BLaER1 (cell line): ENCODE results near the gene AK5.
A peak's percentile ranks its signal among the peaks of the same experiment; 100 is the strongest.

Experiments
- H3K27ac ChIP-seq: shearing (Covaris generic); formaldehyde crosslinking; 2 replicates; pipeline ENCODE4 v1.8.1; 2022
- H3K27me3 ChIP-seq: shearing (Covaris generic); formaldehyde crosslinking; 2 replicates; pipeline ENCODE4 v1.8.1; 2022
- H3K36me3 ChIP-seq: shearing (Covaris generic); formaldehyde crosslinking; 2 replicates; pipeline ENCODE4 v1.8.1; 2022
- H3K4me1 ChIP-seq: shearing (Covaris generic); formaldehyde crosslinking; 2 replicates; pipeline ENCODE4 v1.8.1; 2022
- H3K4me2 ChIP-seq: shearing (Covaris generic); formaldehyde crosslinking; 2 replicates; pipeline ENCODE4 v1.8.1; 2022
- H3K4me3 ChIP-seq: shearing (Covaris generic); formaldehyde crosslinking; 2 replicates; pipeline ENCODE4 v1.8.1; 2022
- H3K9ac ChIP-seq: shearing (Covaris generic); formaldehyde crosslinking; 2 replicates; pipeline ENCODE4 v1.8.1; 2022
- H3K9me3 ChIP-seq: shearing (Covaris generic); formaldehyde crosslinking; 2 replicates; pipeline ENCODE4 v1.8.1; 2022
- H4K20me1 ChIP-seq: shearing (Covaris generic); formaldehyde crosslinking; 2 replicates; pipeline ENCODE4 v1.8.1; 2022
- Cebpa-rat ChIP-seq: shearing (Covaris generic); IDR thresholded peaks from 2 replicates; pipeline ENCODE4 v1.8.1; 2022

Gene AK5

DNA sequence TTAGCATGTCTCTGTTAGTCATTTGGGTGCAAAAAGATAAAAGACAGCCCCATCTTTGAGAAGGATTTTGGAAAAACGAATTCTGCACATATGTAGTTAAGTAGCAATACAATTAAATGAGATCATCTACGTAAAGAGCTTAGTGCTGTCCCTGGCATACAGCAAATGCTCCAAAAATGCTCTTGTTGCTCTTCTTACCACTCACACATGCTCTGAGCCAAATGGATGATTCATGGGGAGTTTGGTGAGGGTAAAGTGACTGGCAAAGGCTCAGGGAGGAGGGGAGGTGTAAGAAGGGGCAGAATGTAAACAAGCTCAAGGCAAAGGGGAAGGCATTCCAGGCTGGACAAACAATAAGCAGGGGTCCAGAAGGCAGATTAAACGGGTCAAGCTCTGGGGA is 191.9 kb downstream of the AK5 start:
- H3K9me3 ChIP-seq = no peaks in the 10 kb centered on the region
- H3K27ac ChIP-seq = no peak overlapping the region
- H3K4me2 ChIP-seq = no peak overlapping the region
- H4K20me1 ChIP-seq = no peaks in the 10 kb centered on the region
- H3K4me3 ChIP-seq = no peak overlapping the region
- H3K9ac ChIP-seq = no peak overlapping the region
- H3K4me1 ChIP-seq = no peaks in the 10 kb centered on the region
- H3K36me3 ChIP-seq = no peaks in the 10 kb centered on the region
- H3K27me3 ChIP-seq = no peaks in the 10 kb centered on the region
- no peak for TF ChIP-seq Cebpa-rat

- no peak overlapping the region for H3K27ac ChIP-seq
- no peak for TF ChIP-seq Cebpa-rat
- no peak overlapping the region for H3K9ac ChIP-seq
- H3K9me3 ChIP-seq = no peaks in the 10 kb centered on the region
- no peaks in the 10 kb centered on the region for H4K20me1 ChIP-seq
- no peaks in the 10 kb centered on the region for H3K4me1 ChIP-seq
- no peak overlapping the region for H3K4me2 ChIP-seq
- H3K27me3 ChIP-seq = no peaks in the 10 kb centered on the region
- H3K4me3 ChIP-seq = no peak overlapping the region
- H3K36me3 ChIP-seq = no peaks in the 10 kb centered on the region
Measured at GRCh38 chr1:77475641-77476040, 193.8 kb downstream of the AK5 start.

GRCh38 chr1:77476475-77476874 is 194.7 kb downstream of the AK5 start:
- no peak for TF ChIP-seq Cebpa-rat

GRCh38 chr1:77484334-77484733 is 202.5 kb downstream of the AK5 start:
- no peak for TF ChIP-seq Cebpa-rat
- Histone ChIP-seq H3K27me3 (no peaks in the 10 kb centered on the region), H3K9ac (no peak overlapping the region), H3K27ac (no peak overlapping the region), H3K4me2 (no peak overlapping the region), H4K20me1 (no peaks in the 10 kb centered on the region), H3K36me3 (no peaks in the 10 kb centered on the region), H3K4me3 (no peak overlapping the region), H3K4me1 (no peaks in the 10 kb centered on the region), H3K9me3 (no peaks in the 10 kb centered on the region)

More at GRCh38 chr1:77476475-77476874, 194.7 kb downstream of the AK5 start:
- Histone ChIP-seq H3K27me3 (no peaks in the 10 kb centered on the region), H3K4me3 (no peak overlapping the region), H3K4me2 (no peak overlapping the region), H3K27ac (no peak overlapping the region), H3K4me1 (no peaks in the 10 kb centered on the region), H3K9me3 (no peaks in the 10 kb centered on the region), H4K20me1 (no peaks in the 10 kb centered on the region), H3K9ac (no peak overlapping the region), H3K36me3 (no peaks in the 10 kb centered on the region)

GRCh38 chr1:77484926-77485325 is 203.1 kb downstream of the AK5 start:
- H3K4me1 ChIP-seq = no peaks in the 10 kb centered on the region
- H4K20me1 ChIP-seq = no peaks in the 10 kb centered on the region

GRCh38 chr1:77487631-77488030 is 205.8 kb downstream of the AK5 start:
- no peak overlapping the region for H3K9ac ChIP-seq
- no peak overlapping the region for H3K4me3 ChIP-seq
- H3K36me3 ChIP-seq = no peaks in the 10 kb centered on the region
- H3K27ac ChIP-seq = no peak overlapping the region
- no peaks in the 10 kb centered on the region for H3K4me1 ChIP-seq
- no peaks in the 10 kb centered on the region for H3K27me3 ChIP-seq
- H4K20me1 ChIP-seq = no peaks in the 10 kb centered on the region
- no peak for TF ChIP-seq Cebpa-rat
- H3K9me3 ChIP-seq = no peaks in the 10 kb centered on the region
- H3K4me2 ChIP-seq = no peak overlapping the region

More at GRCh38 chr1:77484926-77485325, 203.1 kb downstream of the AK5 start:
- no peak for TF ChIP-seq Cebpa-rat
- Histone ChIP-seq H3K27ac (no peak overlapping the region), H3K9me3 (no peaks in the 10 kb centered on the region), H3K4me3 (no peak overlapping the region), H3K27me3 (no peaks in the 10 kb centered on the region), H3K4me2 (no peak overlapping the region), H3K36me3 (no peaks in the 10 kb centered on the region), H3K9ac (no peak overlapping the region)

- Histone ChIP-seq H3K4me2 (no peak overlapping the region), H3K27ac (no peak overlapping the region)
- no peak for TF ChIP-seq Cebpa-rat
Measured at GRCh38 chr1:77489910-77490309, 208.1 kb downstream of the AK5 start.

GRCh38 chr1:77494026-77494425 is 212.2 kb downstream of the AK5 start:
- Histone ChIP-seq H3K9me3 (peaks cover 11% of the 10 kb centered on the region), H4K20me1 (no peaks in the 10 kb centered on the region), H3K4me2 (no peak overlapping the region), H3K36me3 (no peaks in the 10 kb centered on the region), H3K27ac (no peak overlapping the region), H3K27me3 (no peaks in the 10 kb centered on the region), H3K9ac (no peak overlapping the region), H3K4me1 (peaks cover 23% of the 10 kb centered on the region), H3K4me3 (no peak overlapping the region)
- TF ChIP-seq Cebpa-rat = no peak

More at GRCh38 chr1:77489910-77490309, 208.1 kb downstream of the AK5 start:
- Histone ChIP-seq H3K9me3 (no peaks in the 10 kb centered on the region), H3K4me1 (no peaks in the 10 kb centered on the region), H3K9ac (no peak overlapping the region), H3K4me3 (no peak overlapping the region), H3K27me3 (no peaks in the 10 kb centered on the region), H4K20me1 (no peaks in the 10 kb centered on the region), H3K36me3 (no peaks in the 10 kb centered on the region)

DNA sequence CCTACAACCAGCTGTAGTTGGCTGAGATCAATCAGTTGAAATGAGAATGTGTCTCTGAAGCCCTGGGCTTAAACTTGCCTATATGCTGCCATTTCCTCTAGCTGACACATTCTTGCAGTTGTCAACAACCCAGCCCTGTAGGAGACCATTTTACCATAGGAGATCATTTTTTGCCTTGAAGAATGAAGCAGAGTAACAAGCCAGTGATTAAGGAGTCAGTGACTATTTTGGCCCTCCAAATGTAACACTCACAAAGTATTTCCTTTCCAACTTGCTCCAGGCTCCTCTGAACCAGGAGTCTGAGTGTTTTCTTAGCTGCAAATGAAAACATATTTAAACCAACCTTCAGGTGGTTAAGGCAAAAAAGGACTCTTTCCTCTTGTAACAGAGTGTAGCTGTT is 217.1 kb downstream of the AK5 start:
- H3K27ac ChIP-seq = no peak overlapping the region
- no peaks in the 10 kb centered on the region for H3K27me3 ChIP-seq
- no peak overlapping the region for H3K9ac ChIP-seq
- no peak for TF ChIP-seq Cebpa-rat
- H3K4me2 ChIP-seq = peak overlapping the region; percentile 43
- no peaks in the 10 kb centered on the region for H3K36me3 ChIP-seq
- H3K4me1 ChIP-seq = peaks cover 26% of the 10 kb centered on the region
- H4K20me1 ChIP-seq = no peaks in the 10 kb centered on the region
- peaks cover 11% of the 10 kb centered on the region for H3K9me3 ChIP-seq
- no peak overlapping the region for H3K4me3 ChIP-seq

DNA sequence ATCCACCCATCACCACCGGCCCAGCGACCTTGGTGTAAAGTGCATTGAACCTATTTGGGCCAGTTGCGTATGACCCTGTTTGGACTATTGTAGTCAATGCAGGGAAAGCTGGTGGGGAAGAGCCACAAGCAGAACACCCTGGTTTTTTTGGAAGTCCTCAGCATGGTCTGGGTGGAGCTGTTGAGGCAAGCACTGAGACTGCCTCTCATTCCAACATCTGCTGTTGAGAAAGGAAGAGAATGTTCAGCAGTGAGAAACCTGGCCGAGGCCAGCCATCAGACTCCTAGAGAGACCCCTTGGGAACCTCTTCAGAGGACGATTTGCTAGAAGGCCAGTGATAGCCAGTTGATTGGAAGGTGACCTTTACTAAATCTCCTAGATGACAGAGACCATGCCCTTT is 217.6 kb downstream of the AK5 start:
- Histone ChIP-seq H3K4me1 (peaks cover 27% of the 10 kb centered on the region), H3K27me3 (no peaks in the 10 kb centered on the region), H3K27ac (no peak overlapping the region), H3K9me3 (peaks cover 11% of the 10 kb centered on the region), H4K20me1 (no peaks in the 10 kb centered on the region), H3K4me2 (peak overlapping the region; percentile 43; the same call in 1 of the 2 replicates), H3K36me3 (no peaks in the 10 kb centered on the region), H3K4me3 (no peak overlapping the region), H3K9ac (no peak overlapping the region)
- TF ChIP-seq Cebpa-rat = no peak

DNA sequence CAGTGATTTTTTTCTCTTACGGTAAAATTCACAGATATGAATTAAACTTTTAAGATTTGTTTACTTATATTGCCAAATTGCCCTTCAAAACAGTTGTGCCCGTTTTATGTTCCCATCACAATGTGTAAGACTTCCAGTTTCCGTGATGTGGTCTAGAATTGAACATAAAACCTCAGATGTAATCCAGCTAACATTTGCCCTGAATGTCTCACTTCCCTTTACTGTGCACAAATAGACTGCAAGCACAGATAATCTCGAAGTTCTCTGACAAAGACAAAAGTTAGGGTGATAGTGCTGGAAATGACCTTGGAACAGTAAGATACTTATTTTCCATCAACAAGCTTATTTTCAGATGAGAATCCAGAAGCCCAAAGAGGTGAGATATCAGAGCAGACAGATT is 223.2 kb downstream of the AK5 start:
- Histone ChIP-seq H3K27me3 (no peaks in the 10 kb centered on the region), H4K20me1 (no peaks in the 10 kb centered on the region), H3K4me1 (peaks cover 11% of the 10 kb centered on the region), H3K4me2 (0 out of 2 replicates have a peak overlapping the region, but pooled peaks have one; percentile 1), H3K9me3 (no peaks in the 10 kb centered on the region), H3K36me3 (no peaks in the 10 kb centered on the region), H3K9ac (no peak overlapping the region), H3K4me3 (no peak overlapping the region), H3K27ac (no peak overlapping the region)
- TF ChIP-seq Cebpa-rat = no peak
